Right atrium auricular region (tissue), 2 donors: Measurements from ENCODE around the gene RAB24. TPM values are rescaled to one million over a fixed set of nuclear protein-coding genes. Genes with fewer than 3 reads are reported as not detected.
"Not testable (repeated sequence)": the region's sequence is repeated elsewhere in the genome, so short reads cannot be mapped to it uniquely, and the experiment has no call there.

Experiments used
- DNase-seq: peaks from one replicate; pipeline ENCODE4 v3.0.0-alpha.2; 2019; ENCODE audit warnings: low spot score
- H3K27ac ChIP-seq, 2 donors: fragments of 200-600 bp; sonication (generic); 1 replicate in 1 of 2; 2 replicates in 1 of 2; pipeline ENCODE4 v1.5.1; 2016 to 2019
- H3K27me3 ChIP-seq, 2 donors: fragments of 200-600 bp; sonication (generic); one replicate each; pipeline versions ENCODE4 v1.5.1 to v1.6.0; 2017 to 2019
- H3K36me3 ChIP-seq: fragments of 200-600 bp; sonication (generic); one replicate; pipeline ENCODE4 v1.5.1; 2016
- H3K4me1 ChIP-seq, 2 donors: fragments of 200-600 bp; sonication (generic); one replicate each; pipeline versions ENCODE4 v1.5.1 to v1.6.0; 2017 to 2019
- H3K4me3 ChIP-seq, 2 donors: fragments of 200-600 bp; sonication (generic); 1 replicate in 1 of 2; 2 replicates in 1 of 2; pipeline ENCODE4 v1.5.1; 2017 to 2019; ENCODE audit warnings: mild to moderate bottlenecking in 1 of 2, moderate library complexity in 1 of 2
- H3K9me3 ChIP-seq, 2 donors: fragments of 200-600 bp; sonication (generic); one replicate each; pipeline ENCODE4 v1.5.1; 2019
- total RNA-seq, 2 donors: library from RNA; depleted of rRNA; stranded (reverse); fragments of >200 nt; gene quantifications; one replicate each; pipeline ENCODE4 v1.1.0, GENCODE V29; 2016
- TF ChIP-seq, protein P1 (sequence below), 2 donors: fragments of 200-600 bp; sonication (generic); IDR thresholded peaks; one replicate each; pipeline ENCODE4 v1.5.1; 2019; ENCODE audit warnings: antibody characterized with exemption in 2 of 2

The RAB24 gene
- total RNA-seq, 2 donors from 2014 or later: 14.8 to 14.9 TPM

DNA sequence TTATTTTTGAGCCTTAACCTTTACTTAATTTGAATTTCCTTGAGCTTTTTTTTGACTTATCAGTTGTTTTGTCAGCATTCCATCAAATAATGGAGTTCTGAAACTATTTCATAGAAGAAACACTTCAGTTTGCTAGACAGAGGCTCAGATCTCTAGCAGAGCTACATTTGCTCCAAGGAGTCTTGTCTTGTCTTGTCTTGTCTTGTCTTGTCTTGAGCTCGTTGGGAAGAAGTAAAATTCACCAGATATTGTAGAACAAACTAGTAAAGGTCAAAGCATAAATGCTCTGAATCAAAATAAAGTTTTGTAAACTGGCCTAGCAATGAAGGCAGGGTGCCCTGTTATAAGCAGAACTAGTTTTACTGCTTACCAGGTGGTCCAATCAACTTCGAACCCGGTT lies 33.5 kb downstream of the RAB24 start:
- Histone ChIP-seq H3K27me3 (no peaks in the 10 kb centered on the region), H3K27ac (no peak overlapping the region), H3K4me3 (no peak overlapping the region), H3K36me3 (peaks cover 77% of the 10 kb centered on the region), H3K9me3 (no peaks in the 10 kb centered on the region), H3K4me1 (no peaks in the 10 kb centered on the region)
- TF ChIP-seq, protein P1, sequence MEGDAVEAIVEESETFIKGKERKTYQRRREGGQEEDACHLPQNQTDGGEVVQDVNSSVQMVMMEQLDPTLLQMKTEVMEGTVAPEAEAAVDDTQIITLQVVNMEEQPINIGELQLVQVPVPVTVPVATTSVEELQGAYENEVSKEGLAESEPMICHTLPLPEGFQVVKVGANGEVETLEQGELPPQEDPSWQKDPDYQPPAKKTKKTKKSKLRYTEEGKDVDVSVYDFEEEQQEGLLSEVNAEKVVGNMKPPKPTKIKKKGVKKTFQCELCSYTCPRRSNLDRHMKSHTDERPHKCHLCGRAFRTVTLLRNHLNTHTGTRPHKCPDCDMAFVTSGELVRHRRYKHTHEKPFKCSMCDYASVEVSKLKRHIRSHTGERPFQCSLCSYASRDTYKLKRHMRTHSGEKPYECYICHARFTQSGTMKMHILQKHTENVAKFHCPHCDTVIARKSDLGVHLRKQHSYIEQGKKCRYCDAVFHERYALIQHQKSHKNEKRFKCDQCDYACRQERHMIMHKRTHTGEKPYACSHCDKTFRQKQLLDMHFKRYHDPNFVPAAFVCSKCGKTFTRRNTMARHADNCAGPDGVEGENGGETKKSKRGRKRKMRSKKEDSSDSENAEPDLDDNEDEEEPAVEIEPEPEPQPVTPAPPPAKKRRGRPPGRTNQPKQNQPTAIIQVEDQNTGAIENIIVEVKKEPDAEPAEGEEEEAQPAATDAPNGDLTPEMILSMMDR (IDR thresholded peaks at IDR 0.05): no peak
- no peak for DNase-seq

DNA sequence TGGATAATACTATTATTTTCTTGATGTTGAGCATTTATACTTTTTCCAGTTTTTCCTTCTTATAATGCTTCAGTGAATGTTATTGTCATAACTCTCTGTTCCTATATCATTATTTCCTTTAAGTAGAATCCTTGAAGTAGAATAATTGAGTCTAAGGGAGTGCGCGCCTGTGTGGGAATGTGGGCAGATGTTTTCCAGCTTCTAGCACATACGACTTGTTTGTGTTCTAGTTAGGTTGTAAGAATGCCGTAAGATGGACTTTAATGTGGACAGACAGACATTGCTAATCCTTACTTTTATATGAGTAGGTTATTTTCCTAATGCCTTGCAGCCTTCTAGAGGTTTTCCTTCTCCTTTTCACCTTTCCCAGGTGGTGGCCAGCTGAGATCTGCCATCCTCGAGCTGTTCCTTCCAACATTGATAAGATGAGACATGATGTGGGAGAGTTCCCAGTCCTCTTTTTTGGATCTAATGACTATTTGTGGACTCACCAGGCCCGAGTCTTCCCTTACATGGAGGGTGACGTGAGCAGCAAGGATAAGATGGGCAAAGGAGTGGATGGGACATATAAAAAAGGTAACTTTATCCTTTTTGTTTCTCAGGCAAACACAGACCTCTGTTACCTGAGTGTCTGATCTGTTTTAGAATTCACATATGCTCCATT lies 34.2 kb downstream of the RAB24 start:
- DNase-seq: no peak
- Histone ChIP-seq H3K4me3 (no peak overlapping the region), H3K9me3 (no peaks in the 10 kb centered on the region), H3K36me3 (peaks cover 71% of the 10 kb centered on the region), H3K27me3 (no peaks in the 10 kb centered on the region), H3K4me1 (no peaks in the 10 kb centered on the region), H3K27ac (no peak overlapping the region)
- TF ChIP-seq, protein P1 (IDR thresholded peaks at IDR 0.05): no peak

DNA sequence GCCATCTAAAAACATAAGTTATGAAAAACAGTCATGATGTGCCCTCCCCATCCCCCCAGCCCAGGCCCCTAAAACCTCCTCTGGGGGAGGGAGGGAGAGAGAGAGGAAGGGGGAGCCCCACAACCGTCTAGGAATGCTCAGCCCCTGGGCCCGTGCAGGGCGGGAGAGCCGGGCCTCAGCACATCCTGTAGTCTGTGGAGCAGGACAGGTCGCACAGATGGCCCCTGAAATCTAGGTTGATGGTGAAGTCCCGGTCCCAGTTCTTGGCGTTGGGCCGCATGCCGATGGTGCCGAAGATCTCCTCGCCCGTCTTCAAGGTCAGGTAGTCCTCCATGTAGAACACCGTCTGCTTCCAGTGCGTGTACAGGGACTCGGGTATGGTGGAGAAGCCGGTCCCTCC lies 38.1 kb downstream of the RAB24 start:
- TF ChIP-seq, protein P1 (IDR thresholded peaks at IDR 0.05): no peak
- peaks cover 80% of the 10 kb centered on the region for H3K36me3 ChIP-seq
- H3K9me3 ChIP-seq: no peaks in the 10 kb centered on the region
- no peak overlapping the region for H3K4me3 ChIP-seq
- H3K27ac ChIP-seq: no peak overlapping the region
- no peaks in the 10 kb centered on the region for H3K27me3 ChIP-seq
- DNase-seq: no peak
- no peaks in the 10 kb centered on the region for H3K4me1 ChIP-seq

DNA sequence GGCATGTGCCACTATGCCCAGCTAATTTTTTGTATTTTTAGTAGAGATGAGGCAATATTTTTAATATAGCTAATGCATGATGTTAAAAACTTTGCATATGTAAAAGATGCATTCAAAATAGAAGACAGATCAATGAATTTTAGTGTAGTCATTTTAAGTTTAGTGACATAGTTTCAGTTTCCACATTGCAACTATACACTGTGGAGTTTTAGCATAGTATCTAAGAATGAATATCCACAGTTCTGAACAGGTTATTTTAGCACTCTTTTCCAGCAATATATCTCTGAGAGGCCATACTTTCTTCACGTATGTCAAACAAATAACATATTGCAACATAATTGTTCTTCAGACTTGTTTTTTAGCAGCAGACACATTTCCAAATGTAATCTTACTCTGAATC lies 39.3 kb downstream of the RAB24 start:
- TF ChIP-seq, protein P1 (IDR thresholded peaks at IDR 0.05): no peak
- Histone ChIP-seq H3K4me3 (no peak overlapping the region), H3K9me3 (no peaks in the 10 kb centered on the region), H3K27me3 (no peaks in the 10 kb centered on the region), H3K4me1 (no peaks in the 10 kb centered on the region), H3K36me3 (peaks cover 80% of the 10 kb centered on the region), H3K27ac (no peak overlapping the region)
- no peak for DNase-seq

DNA sequence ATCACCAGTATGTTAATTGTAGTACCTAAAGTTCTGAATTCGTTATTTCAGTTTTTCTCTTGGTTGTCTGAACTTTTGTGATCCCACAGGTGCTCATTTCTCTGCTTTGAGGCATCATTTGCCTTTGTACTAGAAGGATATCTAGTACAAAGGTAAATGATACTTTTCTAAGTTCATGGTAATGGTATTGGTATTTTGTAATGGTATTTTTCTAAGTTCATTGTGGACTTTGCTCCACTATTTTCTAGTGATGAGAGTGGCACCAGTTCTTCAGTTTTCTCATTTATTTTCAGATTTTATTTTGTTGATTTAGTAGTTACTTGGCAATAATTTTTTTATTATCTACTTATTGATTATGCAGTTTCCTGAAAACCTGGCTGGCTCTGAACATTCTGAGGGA lies 42.0 kb downstream of the RAB24 start:
- Histone ChIP-seq H3K27me3 (no peaks in the 10 kb centered on the region), H3K4me3 (no peak overlapping the region), H3K4me1 (no peaks in the 10 kb centered on the region), H3K27ac (no peak overlapping the region), H3K9me3 (no peaks in the 10 kb centered on the region), H3K36me3 (peaks cover 82% of the 10 kb centered on the region)
- DNase-seq: no peak
- TF ChIP-seq, protein P1 (IDR thresholded peaks at IDR 0.05): no peak

DNA sequence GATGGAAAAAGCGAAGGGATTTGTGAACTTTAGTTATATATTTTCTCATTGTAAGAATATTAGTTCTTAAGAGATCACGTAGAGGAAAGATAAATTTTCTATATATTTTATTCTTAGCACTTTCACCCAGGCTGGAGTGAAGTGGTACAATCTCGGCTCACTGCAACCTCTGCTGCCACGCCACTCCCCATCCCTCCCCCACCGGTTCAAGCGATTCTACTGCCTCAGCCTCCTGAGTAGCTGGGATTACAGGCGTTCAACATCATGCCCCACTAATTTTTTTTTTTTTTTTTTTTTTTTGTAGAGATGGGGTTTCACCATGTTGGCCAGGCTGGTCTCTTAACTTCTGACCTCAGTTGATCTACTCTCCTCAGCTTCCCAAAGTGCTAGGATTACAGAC lies 42.6 kb downstream of the RAB24 start:
- TF ChIP-seq, protein P1 (IDR thresholded peaks at IDR 0.05): no peak
- Histone ChIP-seq H3K36me3 (peaks cover 82% of the 10 kb centered on the region), H3K4me3 (no peak overlapping the region), H3K9me3 (no peaks in the 10 kb centered on the region), H3K4me1 (no peaks in the 10 kb centered on the region), H3K27ac (no peak overlapping the region), H3K27me3 (no peaks in the 10 kb centered on the region)
- no peak for DNase-seq

DNA sequence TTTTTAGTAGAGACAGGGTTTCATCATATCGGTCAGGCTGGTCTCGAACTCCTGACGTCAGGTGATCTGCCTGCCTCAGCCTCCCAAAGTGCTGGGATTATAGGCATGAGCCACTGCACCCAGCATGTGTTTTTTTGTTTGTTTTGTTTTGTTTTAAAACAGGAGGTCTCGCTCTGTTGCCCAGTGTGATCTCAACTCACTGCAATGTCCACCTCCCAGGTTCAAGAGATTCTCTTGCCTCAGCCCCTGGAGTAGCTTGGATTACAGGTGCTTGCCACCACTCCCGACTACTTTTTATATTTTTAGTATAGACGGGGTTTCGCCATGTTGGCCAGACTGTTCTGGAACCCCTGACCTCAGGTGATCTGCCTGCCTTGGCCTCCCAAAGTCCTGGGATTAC lies 44.8 kb downstream of the RAB24 start:
- not testable (repeated sequence) for H3K4me3 ChIP-seq, H3K27ac ChIP-seq, H3K4me1 ChIP-seq, H3K9me3 ChIP-seq, DNase-seq, H3K27me3 ChIP-seq
- peaks cover 80% of the 10 kb centered on the region for H3K36me3 ChIP-seq
